GM19035 (cell line): Measurements from ENCODE around the gene IQSEC2.

Experiments
- ATAC-seq: cut with Tn5 transposase; IDR thresholded peaks from one replicate; pipeline ENCODE4 v1.9.1; 2021; ENCODE audit not compliant: unreplicated experiment

The IQSEC2 gene

GRCh38 chrX:53305219-53305995 is 24.0 kb upstream of the IQSEC2 start:
- ATAC-seq = no peak

- ATAC-seq = no peak
Measured at GRCh38 chrX:53303195-53303594, 21.8 kb upstream of the IQSEC2 start.

- no peak for ATAC-seq
Measured at GRCh38 chrX:53300157-53300556, 18.8 kb upstream of the IQSEC2 start.

- ATAC-seq = no peak
Measured at GRCh38 chrX:53294024-53294648, 12.8 kb upstream of the IQSEC2 start.

GRCh38 chrX:53291596-53291995 is 10.2 kb upstream of the IQSEC2 start:
- ATAC-seq = no peak

- ATAC-seq = no peak
Measured at GRCh38 chrX:53290441-53291041, 9.2 kb upstream of the IQSEC2 start.

GRCh38 chrX:53288189-53288588 is 6.8 kb upstream of the IQSEC2 start:
- no peak for ATAC-seq

- no peak for ATAC-seq
Measured at GRCh38 chrX:53287493-53288138, 6.2 kb upstream of the IQSEC2 start.

GRCh38 chrX:53286171-53286570 is 4.8 kb upstream of the IQSEC2 start:
- no peak for ATAC-seq

- ATAC-seq = no peak
Measured at GRCh38 chrX:53285591-53285990, 4.2 kb upstream of the IQSEC2 start.

- no peak for ATAC-seq
Measured at GRCh38 chrX:53284684-53285447, 3.5 kb upstream of the IQSEC2 start.

- no peak for ATAC-seq
Measured at GRCh38 chrX:53283567-53283966, 2.2 kb upstream of the IQSEC2 start.

GRCh38 chrX:53283099-53283498 is 1.7 kb upstream of the IQSEC2 start:
- ATAC-seq = no peak

- ATAC-seq = no peak
Measured at GRCh38 chrX:53281963-53282695, 745 bp upstream of the IQSEC2 start.

- ATAC-seq = no peak
Measured at GRCh38 chrX:53280331-53281320, 758 bp downstream of the IQSEC2 start.

- ATAC-seq = no peak
Measured at GRCh38 chrX:53279296-53280237, 1.8 kb downstream of the IQSEC2 start.

GRCh38 chrX:53272808-53273337 is 8.5 kb downstream of the IQSEC2 start:
- no peak for ATAC-seq
